HUES64 (cell line): Measurements from ENCODE around the gene CLIP4.

Experiments
- H3K27ac ChIP-seq: 2 replicates; pipeline ENCODE4 v1.7.0; 2013; ENCODE audit warnings: low read depth, low read length, inconsistent platforms
- H3K27me3 ChIP-seq: 2 replicates; pipeline ENCODE4 v1.6.1; 2013; ENCODE audit warnings: mild to moderate bottlenecking, low read length; ENCODE audit not compliant: insufficient read depth
- H3K36me3 ChIP-seq: 2 replicates; pipeline ENCODE4 v1.6.1; 2013; ENCODE audit warnings: mild to moderate bottlenecking, low read length; ENCODE audit not compliant: insufficient read depth
- H3K4me1 ChIP-seq: 2 replicates; pipeline ENCODE4 v1.6.1; 2013; ENCODE audit warnings: mild to moderate bottlenecking, low read length, moderate library complexity; ENCODE audit not compliant: insufficient read depth
- H3K4me3 ChIP-seq: 2 replicates; pipeline ENCODE4 v1.5.1; 2013; ENCODE audit warnings: mild to moderate bottlenecking, low read length, moderate library complexity
- H3K9ac ChIP-seq: 2 replicates; pipeline ENCODE4 v1.6.1; 2013; ENCODE audit warnings: mild to moderate bottlenecking, low read depth, low read length
- H3K9me3 ChIP-seq: 2 replicates; pipeline ENCODE4 v1.6.1; 2013; ENCODE audit warnings: low read depth, low read length; ENCODE audit not compliant: insufficient read depth
- WGBS: fragments of 150-250, 120-280 bp; methylation state at CpG from one replicate; pipeline ENCODE4 v1.1.7; 2013; ENCODE audit warnings: missing lambda C conversion rate; 5-methylcytosine and 5-hydroxymethylcytosine counted together

The CLIP4 gene

GRCh38 chr2:29117636-29118303, 2.6 kb downstream of the CLIP4 start:
- Histone ChIP-seq H3K4me3 (no peak overlapping the region), H3K27me3 (peaks cover 69% of the 10 kb centered on the region), H3K27ac (no peak overlapping the region), H3K9ac (no peak overlapping the region), H3K9me3 (no peaks in the 10 kb centered on the region), H3K4me1 (no peaks in the 10 kb centered on the region), H3K36me3 (no peaks in the 10 kb centered on the region)
- 96% methylated on average over 2 of the region's 2 CpGs for WGBS

GRCh38 chr2:29119211-29119610, 4.0 kb downstream of the CLIP4 start:
- H3K4me1 ChIP-seq, result no peaks in the 10 kb centered on the region

GRCh38 chr2:29120846-29121245, 5.6 kb downstream of the CLIP4 start:
- peaks cover 4% of the 10 kb centered on the region; the same call in 1 of the 2 replicates for H3K9me3 ChIP-seq
- no peak overlapping the region for H3K4me3 ChIP-seq
- no peak overlapping the region for H3K9ac ChIP-seq
- no peak overlapping the region for H3K27ac ChIP-seq
- no peaks in the 10 kb centered on the region for H3K4me1 ChIP-seq
- H3K36me3 ChIP-seq, result no peaks in the 10 kb centered on the region
- H3K27me3 ChIP-seq, result peaks cover 40% of the 10 kb centered on the region
- 80% methylated on average over 1 of the region's 2 CpGs for WGBS

More at GRCh38 chr2:29119211-29119610, 4.0 kb downstream of the CLIP4 start:
- Histone ChIP-seq H3K9ac (no peak overlapping the region), H3K36me3 (no peaks in the 10 kb centered on the region), H3K27me3 (peaks cover 55% of the 10 kb centered on the region), H3K27ac (no peak overlapping the region), H3K9me3 (peaks cover 3% of the 10 kb centered on the region; the same call in 1 of the 2 replicates), H3K4me3 (no peak overlapping the region)
- WGBS, result 78% methylated on average over 3 of the region's 4 CpGs

GRCh38 chr2:29123617-29124349, 8.6 kb downstream of the CLIP4 start:
- 100% methylated on average over 1 of the region's 3 CpGs for WGBS
- Histone ChIP-seq H3K36me3 (no peaks in the 10 kb centered on the region), H3K9ac (no peak overlapping the region)

GRCh38 chr2:29124504-29124903, 9.3 kb downstream of the CLIP4 start:
- H3K36me3 ChIP-seq, result no peaks in the 10 kb centered on the region
- no peak overlapping the region for H3K9ac ChIP-seq
- H3K27me3 ChIP-seq, result peaks cover 9% of the 10 kb centered on the region; the same call in 1 of the 2 replicates
- H3K27ac ChIP-seq, result no peak overlapping the region
- H3K4me3 ChIP-seq, result no peak overlapping the region
- peaks cover 3% of the 10 kb centered on the region for H3K4me1 ChIP-seq
- peaks cover 4% of the 10 kb centered on the region; the same call in 1 of the 2 replicates for H3K9me3 ChIP-seq
- no CpG with 5 or more reads among the region's 1 CpG for WGBS

More at GRCh38 chr2:29123617-29124349, 8.6 kb downstream of the CLIP4 start:
- Histone ChIP-seq H3K27me3 (peaks cover 15% of the 10 kb centered on the region; the same call in 1 of the 2 replicates), H3K4me1 (no peaks in the 10 kb centered on the region), H3K9me3 (peaks cover 4% of the 10 kb centered on the region; the same call in 1 of the 2 replicates), H3K27ac (no peak overlapping the region), H3K4me3 (no peak overlapping the region)

GRCh38 chr2:29129586-29130281, 14.5 kb downstream of the CLIP4 start:
- 0 out of 2 replicates have a peak overlapping the region, but pooled peaks have one; percentile 26 for H3K27ac ChIP-seq
- H3K27me3 ChIP-seq, result no peaks in the 10 kb centered on the region
- H3K9me3 ChIP-seq, result no peaks in the 10 kb centered on the region
- 0 out of 2 replicates have a peak overlapping the region, but pooled peaks have one; percentile 17 for H3K9ac ChIP-seq
- H3K4me3 ChIP-seq, result no peak overlapping the region
- WGBS, result 86% methylated on average over 2 of the region's 2 CpGs
- H3K36me3 ChIP-seq, result no peaks in the 10 kb centered on the region
- H3K4me1 ChIP-seq, result peaks cover 18% of the 10 kb centered on the region

GRCh38 chr2:29130295-29130694, 15.1 kb downstream of the CLIP4 start:
- 98% methylated on average over 2 of the region's 2 CpGs for whole genome bisulfite sequencing
- no peaks in the 10 kb centered on the region for H3K27me3 ChIP-seq
- H3K4me3 ChIP-seq, result no peak overlapping the region
- peaks cover 18% of the 10 kb centered on the region for H3K4me1 ChIP-seq
- no peaks in the 10 kb centered on the region for H3K36me3 ChIP-seq
- H3K27ac ChIP-seq, result 0 out of 2 replicates have a peak overlapping the region, but pooled peaks have one; percentile 26
- H3K9me3 ChIP-seq, result no peaks in the 10 kb centered on the region
- 0 out of 2 replicates have a peak overlapping the region, but pooled peaks have one; percentile 17 for H3K9ac ChIP-seq

GRCh38 chr2:29134933-29135332, 19.7 kb downstream of the CLIP4 start:
- no peak overlapping the region for H3K4me3 ChIP-seq
- no peak overlapping the region for H3K9ac ChIP-seq
- no peak overlapping the region for H3K27ac ChIP-seq
- H3K27me3 ChIP-seq, result no peaks in the 10 kb centered on the region
- no peaks in the 10 kb centered on the region for H3K36me3 ChIP-seq
- peaks cover 5% of the 10 kb centered on the region; the same call in 1 of the 2 replicates for H3K9me3 ChIP-seq
- H3K4me1 ChIP-seq, result peaks cover 10% of the 10 kb centered on the region
- WGBS, result 92% methylated on average over 1 of the region's 1 CpG

GRCh38 chr2:29139152-29139551, 23.9 kb downstream of the CLIP4 start:
- no peak overlapping the region for H3K4me3 ChIP-seq
- no peak overlapping the region for H3K9ac ChIP-seq
- H3K4me1 ChIP-seq, result no peaks in the 10 kb centered on the region
- WGBS, result 89% methylated on average over 3 of the region's 3 CpGs
- H3K27ac ChIP-seq, result no peak overlapping the region
- H3K27me3 ChIP-seq, result no peaks in the 10 kb centered on the region
- H3K36me3 ChIP-seq, result no peaks in the 10 kb centered on the region
- H3K9me3 ChIP-seq, result peaks cover 5% of the 10 kb centered on the region; the same call in 1 of the 2 replicates

- Histone ChIP-seq H3K4me1 (no peaks in the 10 kb centered on the region), H3K27ac (no peak overlapping the region), H3K9me3 (peaks cover 5% of the 10 kb centered on the region; the same call in 1 of the 2 replicates), H3K36me3 (no peaks in the 10 kb centered on the region), H3K4me3 (no peak overlapping the region), H3K27me3 (no peaks in the 10 kb centered on the region), H3K9ac (no peak overlapping the region)
- no CpG with 5 or more reads among the region's 1 CpG for WGBS
Measured at GRCh38 chr2:29139731-29140130, 24.5 kb downstream of the CLIP4 start.

- Histone ChIP-seq H3K4me3 (no peak overlapping the region), H3K4me1 (no peaks in the 10 kb centered on the region), H3K27me3 (no peaks in the 10 kb centered on the region), H3K9me3 (peaks cover 2% of the 10 kb centered on the region; the same call in 1 of the 2 replicates), H3K36me3 (no peaks in the 10 kb centered on the region), H3K9ac (no peak overlapping the region), H3K27ac (no peak overlapping the region)
- WGBS, result 82% methylated on average over 6 of the region's 6 CpGs
Measured at GRCh38 chr2:29143657-29144056, 28.4 kb downstream of the CLIP4 start.
